Choroid plexus epithelial cell (primary cell): Measurements from ENCODE around the gene ALG3.

Experiments used
- DNase-seq: peaks from one replicate; pipeline ENCODE4 v3.0.0-alpha.2; 2010; ENCODE audit warnings: low read depth
- H3K4me3 ChIP-seq: 2 replicates; pipeline ENCODE4 v1.5.1; 2011; ENCODE audit warnings: low read depth, mild to moderate bottlenecking, control low read depth, low read length, moderate library complexity
- TF ChIP-seq, protein P1 (sequence below): conservative IDR thresholded peaks from 2 replicates; pipeline ENCODE4 v1.5.1; 2011; ENCODE audit warnings: low read depth, mild to moderate bottlenecking, control low read depth, inconsistent platforms, low read length, moderate library complexity

The ALG3 gene

DNA sequence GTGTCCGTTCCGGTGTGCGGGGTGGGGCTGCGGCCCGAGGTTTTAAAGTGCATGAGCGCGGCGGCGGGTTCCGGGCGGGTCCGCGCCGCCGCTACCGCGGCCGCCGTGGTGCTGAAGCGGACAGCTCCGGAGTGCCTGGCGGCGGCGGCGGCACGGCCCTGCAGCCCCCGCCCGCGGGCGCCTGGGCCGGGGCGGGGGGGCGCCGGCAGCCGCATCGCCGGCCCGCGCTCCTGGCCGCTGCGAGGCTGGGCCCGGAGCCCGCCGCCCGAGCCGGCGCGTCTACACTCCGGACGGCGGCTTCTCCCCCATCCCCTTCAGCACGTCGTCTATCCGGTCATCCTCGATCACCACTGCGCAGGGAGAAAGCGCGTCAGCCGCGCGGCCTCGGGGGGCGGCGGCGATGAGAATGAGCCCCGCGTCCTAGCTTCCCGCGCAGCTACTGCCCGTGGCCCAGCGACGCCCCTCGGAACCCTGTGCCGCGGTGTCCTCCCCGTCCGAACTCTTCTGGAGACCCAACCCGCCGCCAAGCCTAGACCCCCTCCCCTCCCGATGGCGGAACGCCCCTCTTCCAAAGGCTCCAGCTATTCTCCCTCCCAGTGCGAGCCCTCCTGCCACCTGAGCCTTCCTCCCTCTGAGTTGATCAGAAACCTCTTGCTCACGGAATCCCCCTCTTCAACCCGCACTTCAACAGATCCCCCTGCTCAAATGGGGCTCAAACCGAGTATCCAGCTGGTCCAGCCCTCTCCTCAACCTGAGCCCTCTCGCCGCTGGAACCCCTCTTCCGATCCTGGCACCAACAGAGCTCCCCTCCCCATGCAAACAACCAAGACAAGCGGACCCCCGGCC lies 11.3 kb upstream of the ALG3 start:
- DNase-seq, result peak; percentile 38
- peak overlapping the region; percentile 59 for H3K4me3 ChIP-seq
- TF ChIP-seq, protein P1, sequence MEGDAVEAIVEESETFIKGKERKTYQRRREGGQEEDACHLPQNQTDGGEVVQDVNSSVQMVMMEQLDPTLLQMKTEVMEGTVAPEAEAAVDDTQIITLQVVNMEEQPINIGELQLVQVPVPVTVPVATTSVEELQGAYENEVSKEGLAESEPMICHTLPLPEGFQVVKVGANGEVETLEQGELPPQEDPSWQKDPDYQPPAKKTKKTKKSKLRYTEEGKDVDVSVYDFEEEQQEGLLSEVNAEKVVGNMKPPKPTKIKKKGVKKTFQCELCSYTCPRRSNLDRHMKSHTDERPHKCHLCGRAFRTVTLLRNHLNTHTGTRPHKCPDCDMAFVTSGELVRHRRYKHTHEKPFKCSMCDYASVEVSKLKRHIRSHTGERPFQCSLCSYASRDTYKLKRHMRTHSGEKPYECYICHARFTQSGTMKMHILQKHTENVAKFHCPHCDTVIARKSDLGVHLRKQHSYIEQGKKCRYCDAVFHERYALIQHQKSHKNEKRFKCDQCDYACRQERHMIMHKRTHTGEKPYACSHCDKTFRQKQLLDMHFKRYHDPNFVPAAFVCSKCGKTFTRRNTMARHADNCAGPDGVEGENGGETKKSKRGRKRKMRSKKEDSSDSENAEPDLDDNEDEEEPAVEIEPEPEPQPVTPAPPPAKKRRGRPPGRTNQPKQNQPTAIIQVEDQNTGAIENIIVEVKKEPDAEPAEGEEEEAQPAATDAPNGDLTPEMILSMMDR, result no peak

DNA sequence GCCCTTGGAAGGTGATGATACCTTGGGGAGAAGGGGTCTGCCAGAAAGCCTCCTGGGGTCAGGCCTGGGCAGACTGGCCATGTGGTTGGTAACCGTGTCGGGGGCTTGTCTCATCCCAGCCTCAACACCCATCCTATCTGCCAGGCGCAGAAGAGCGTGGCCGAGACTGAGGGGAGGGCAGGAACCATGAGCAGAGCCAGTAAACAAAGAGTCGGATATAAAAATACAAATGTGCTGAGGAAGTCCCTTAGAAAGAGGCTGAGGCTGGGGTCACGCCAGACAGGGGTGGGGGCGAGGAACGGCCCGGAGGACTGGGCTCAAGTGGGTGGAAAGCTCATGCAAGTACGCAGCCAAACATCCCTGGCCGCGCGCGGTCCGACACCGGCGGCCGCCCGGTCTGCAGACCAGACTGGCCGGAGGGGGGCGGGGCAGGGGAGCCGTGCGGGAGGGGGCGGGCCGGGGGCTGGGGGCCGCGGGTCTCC lies 10.7 kb upstream of the ALG3 start:
- DNase-seq, result no peak
- no peak overlapping the region for H3K4me3 ChIP-seq
- TF ChIP-seq, protein P1, result no peak

DNA sequence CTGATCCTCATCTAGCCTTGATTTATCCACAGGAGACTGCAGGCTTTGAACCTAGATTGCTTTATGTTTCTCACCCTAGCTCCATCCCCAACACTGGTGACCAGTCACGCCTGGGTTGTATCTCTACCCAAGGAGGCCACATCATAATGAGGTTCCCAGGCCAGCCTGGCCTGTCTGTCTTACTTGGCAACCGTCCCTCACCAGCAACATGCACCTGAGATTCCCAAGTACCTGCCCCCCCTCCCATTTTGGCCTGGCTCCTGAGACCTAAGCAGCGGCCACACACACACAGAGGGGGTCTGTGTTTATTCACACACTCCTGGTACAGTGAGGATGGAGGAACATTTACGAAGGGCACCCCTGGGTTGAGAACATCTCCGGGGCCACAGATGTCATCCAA lies 10.2 kb upstream of the ALG3 start:
- TF ChIP-seq, protein P1, result no peak
- no peak for DNase-seq
- no peak overlapping the region for H3K4me3 ChIP-seq

DNA sequence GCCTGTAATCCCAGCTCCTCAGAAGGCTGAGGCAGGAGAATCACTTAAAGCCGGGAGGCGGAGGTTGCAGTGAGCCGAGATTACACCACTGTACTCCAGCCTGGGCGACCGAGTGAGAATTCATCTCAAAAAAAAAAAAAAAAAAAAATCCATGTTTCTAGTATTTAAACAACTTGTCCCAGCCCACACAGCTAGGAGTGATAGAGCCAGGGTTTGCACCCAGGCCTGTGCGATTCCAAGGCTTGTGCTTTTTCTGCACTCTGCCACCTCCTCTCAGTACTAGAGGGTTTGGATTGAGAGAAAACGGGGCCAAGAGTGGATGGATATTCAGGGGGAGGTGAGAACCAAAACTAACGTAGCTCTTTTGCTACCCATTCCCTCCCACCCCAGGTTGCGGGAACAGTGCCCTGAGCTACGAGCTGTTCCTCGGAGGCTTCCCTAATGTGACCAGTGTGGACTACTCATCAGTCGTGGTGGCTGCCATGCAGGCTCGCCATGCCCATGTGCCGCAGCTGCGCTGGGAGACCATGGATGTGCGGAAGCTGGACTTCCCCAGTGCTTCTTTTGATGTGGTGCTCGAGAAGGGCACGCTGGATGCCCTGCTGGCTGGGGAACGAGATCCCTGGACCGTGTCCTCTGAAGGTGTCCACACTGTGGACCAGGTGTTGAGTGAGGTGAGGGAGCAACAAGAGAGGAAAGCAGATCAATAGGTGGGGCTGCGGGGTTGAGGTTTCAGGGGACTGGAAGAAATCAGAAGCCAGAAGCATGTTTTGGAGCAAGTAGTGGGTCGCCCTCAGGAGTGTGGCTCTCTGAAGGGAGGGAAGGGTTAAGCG lies 8.5 kb upstream of the ALG3 start:
- no peak for DNase-seq
- H3K4me3 ChIP-seq, result no peak overlapping the region
- TF ChIP-seq, protein P1, result no peak

DNA sequence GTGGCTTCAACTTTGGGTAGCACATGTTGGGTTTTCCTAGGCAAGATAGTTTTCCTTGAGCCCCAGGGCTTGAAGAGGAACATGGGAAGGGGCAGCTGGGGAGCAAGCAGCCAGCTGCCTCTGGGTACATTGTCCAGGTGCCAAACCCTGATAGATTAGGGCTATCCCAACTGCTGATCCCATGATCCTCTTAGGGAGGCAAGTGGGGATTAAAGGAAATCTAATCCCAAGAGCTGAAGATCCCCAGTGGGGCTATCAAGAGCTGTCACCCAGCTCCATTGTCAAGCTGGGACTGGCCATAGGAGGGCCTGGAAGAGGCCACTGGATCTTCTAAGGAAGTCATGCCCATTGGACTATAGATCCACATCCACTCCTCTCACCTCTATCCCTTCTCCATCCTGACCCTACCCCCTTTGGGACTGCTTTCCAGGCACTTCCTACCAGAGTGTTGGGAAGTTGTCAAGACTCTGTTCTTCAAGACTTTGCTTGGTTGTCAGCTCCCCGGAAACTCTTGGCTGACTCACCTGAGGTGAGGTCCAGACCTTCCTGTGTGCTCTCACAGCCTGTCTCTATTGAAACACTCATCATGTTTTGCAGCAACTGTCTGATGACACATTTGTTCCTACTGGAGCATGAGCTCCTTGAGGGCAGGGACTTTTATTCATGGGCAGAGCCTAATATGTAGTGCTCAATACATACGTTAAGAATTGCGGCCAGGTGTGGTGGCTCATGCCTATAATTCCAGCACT lies 6.7 kb upstream of the ALG3 start:
- no peak overlapping the region for H3K4me3 ChIP-seq
- DNase-seq, result no peak
- TF ChIP-seq, protein P1, result no peak

DNA sequence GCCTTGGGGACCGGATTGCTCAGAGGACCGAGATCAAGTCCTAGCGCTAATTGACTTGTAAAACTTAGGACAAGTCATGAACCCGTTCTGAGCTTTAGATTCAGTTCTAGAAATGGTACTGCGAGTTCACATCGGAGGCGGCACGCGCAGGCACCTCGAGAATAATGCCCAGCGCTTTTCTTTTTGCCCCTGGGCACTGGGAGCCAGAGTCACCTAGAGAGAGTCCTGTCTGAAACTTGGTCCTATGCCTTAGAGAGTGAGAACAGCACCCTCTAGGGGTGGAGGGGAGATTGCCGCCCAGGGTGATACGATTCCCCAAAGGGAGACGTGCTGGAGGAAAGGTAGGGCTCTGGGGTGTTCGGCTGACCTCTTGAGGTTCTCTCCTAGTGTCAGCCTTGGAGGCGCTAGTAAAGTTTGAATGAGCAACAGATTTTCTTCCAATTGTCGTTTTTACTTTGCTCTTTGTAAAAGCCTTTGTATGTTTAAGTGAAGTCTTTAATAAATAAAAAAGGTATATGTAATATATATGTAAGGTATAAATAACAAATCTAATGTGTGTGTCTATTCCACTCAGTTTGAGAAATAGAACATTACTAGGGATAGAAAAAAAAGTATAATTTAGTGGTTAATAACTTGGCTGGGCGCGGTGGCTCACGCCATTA lies 1.5 kb upstream of the ALG3 start:
- peak overlapping the region; percentile 99 for H3K4me3 ChIP-seq
- peak; percentile 91 for DNase-seq
- TF ChIP-seq, protein P1, result peak; percentile 96
